ENCODE data around the gene SCD5. TPM values are rescaled to one million over a fixed set of nuclear protein-coding genes. Genes with fewer than 3 reads are reported as not detected.

Gene SCD5
- total RNA-seq, 1 donor from 2014 or later = 17.9 TPM

- TF ChIP-seq CTCF (IDR thresholded peaks at IDR 0.05; ENCODE audit: insufficient read depth, low read length, poor library complexity, severe bottlenecking) = peak; percentile 100
- no peak overlapping the region for H3K4me3 ChIP-seq (ENCODE audit: low read depth, low read length)
- H3K27me3 ChIP-seq (ENCODE audit: control insufficient read depth, insufficient read depth, low read length) = no peaks in the 10 kb centered on the region
- no peak for DNase-seq (ENCODE audit: low read depth)
- no peaks in the 10 kb centered on the region for H3K36me3 ChIP-seq (ENCODE audit: control insufficient read depth, insufficient read depth, low read length)
Measured at GRCh38 chr4:82739287-82740190, 59.1 kb downstream of the SCD5 start.

GRCh38 chr4:82737354-82737753, 61.2 kb downstream of the SCD5 start:
- H3K27me3 ChIP-seq (ENCODE audit: control insufficient read depth, insufficient read depth, low read length) = no peaks in the 10 kb centered on the region
- no peak for TF ChIP-seq CTCF (IDR thresholded peaks at IDR 0.05; ENCODE audit: insufficient read depth, low read length, poor library complexity, severe bottlenecking)
- H3K4me3 ChIP-seq (ENCODE audit: low read depth, low read length) = no peak overlapping the region
- DNase-seq (ENCODE audit: low read depth) = no peak
- no peaks in the 10 kb centered on the region for H3K36me3 ChIP-seq (ENCODE audit: control insufficient read depth, insufficient read depth, low read length)

GRCh38 chr4:82733636-82734035, 65.0 kb downstream of the SCD5 start:
- peak; percentile 77 for DNase-seq (ENCODE audit: low read depth)
- Histone ChIP-seq H3K36me3 (ENCODE audit: control insufficient read depth, insufficient read depth, low read length) (no peaks in the 10 kb centered on the region), H3K4me3 (ENCODE audit: low read depth, low read length) (no peak overlapping the region), H3K27me3 (ENCODE audit: control insufficient read depth, insufficient read depth, low read length) (no peaks in the 10 kb centered on the region)
- TF ChIP-seq CTCF (IDR thresholded peaks at IDR 0.05; ENCODE audit: insufficient read depth, low read length, poor library complexity, severe bottlenecking) = no peak

- Histone ChIP-seq H3K27me3 (ENCODE audit: control insufficient read depth, insufficient read depth, low read length) (no peaks in the 10 kb centered on the region), H3K4me3 (ENCODE audit: low read depth, low read length) (no peak overlapping the region), H3K36me3 (ENCODE audit: control insufficient read depth, insufficient read depth, low read length) (no peaks in the 10 kb centered on the region)
- TF ChIP-seq CTCF (IDR thresholded peaks at IDR 0.05; ENCODE audit: insufficient read depth, low read length, poor library complexity, severe bottlenecking) = no peak
- DNase-seq (ENCODE audit: low read depth) = no peak
Measured at GRCh38 chr4:82728301-82728700, 70.3 kb downstream of the SCD5 start.

- no peaks in the 10 kb centered on the region for H3K36me3 ChIP-seq (ENCODE audit: control insufficient read depth, insufficient read depth, low read length)
- TF ChIP-seq CTCF (IDR thresholded peaks at IDR 0.05; ENCODE audit: insufficient read depth, low read length, poor library complexity, severe bottlenecking) = no peak
- no peak for DNase-seq (ENCODE audit: low read depth)
- H3K27me3 ChIP-seq (ENCODE audit: control insufficient read depth, insufficient read depth, low read length) = no peaks in the 10 kb centered on the region
- H3K4me3 ChIP-seq (ENCODE audit: low read depth, low read length) = no peak overlapping the region
Measured at GRCh38 chr4:82726596-82726995, 72.0 kb downstream of the SCD5 start.

Measured in kidney epithelial cell (primary cell).